HCT116 (cell line): ENCODE measurements around the gene GIMAP8.

ENCODE experiments used
- EZH2 ChIP-seq: fragments of 200-600 bp; sonication (generic); IDR thresholded peaks from 2 replicates; pipeline ENCODE4 v1.6.1; 2017; ENCODE audit warnings: antibody characterized with exemption, mixed run types
- EZH2phosphoT487 ChIP-seq: fragments of 200-600 bp; IDR thresholded peaks from 2 replicates; pipeline ENCODE4 v1.6.1; 2018; ENCODE audit warnings: antibody characterized with exemption, borderline replicate concordance
- POLR2A ChIP-seq: IDR thresholded peaks from 2 replicates; pipeline ENCODE4 v1.7.0; 2011; ENCODE audit warnings: borderline replicate concordance; ENCODE audit not compliant: insufficient read depth, insufficient read length; ENCODE audit errors: extremely low read depth
- POLR2AphosphoS5 ChIP-seq: IDR thresholded peaks from 2 replicates; pipeline ENCODE4 v1.6.1; 2011; ENCODE audit warnings: mild to moderate bottlenecking, low read depth, low read length, moderate library complexity
- ZFX ChIP-seq: fragments of 450-650 bp; IDR thresholded peaks from 2 replicates; pipeline ENCODE4 v1.6.1; 2017
- TF ChIP-seq, protein P1 (sequence below), 3 experiments: fragments of 200-600 bp in 1 of 3; sonication (generic) in 1 of 3; IDR thresholded peaks in 2 of 3; conservative IDR thresholded peaks in 1 of 3; 2 replicates each; pipeline ENCODE4 v1.5.1; 2012 to 2017; ENCODE audit warnings: low read depth in 2 of 3, low read length in 2 of 3, antibody characterized with exemption in 1 of 3, borderline replicate concordance in 1 of 3, control low read depth in 1 of 3, mild to moderate bottlenecking in 1 of 3, mixed read lengths in 1 of 3, mixed run types in 1 of 3, moderate library complexity in 1 of 3; ENCODE audit not compliant: insufficient read depth in 1 of 3
- TF ChIP-seq, protein P2 (sequence below): IDR thresholded peaks from 2 replicates; pipeline ENCODE4 v1.6.1; 2012; ENCODE audit warnings: low read depth
- TF ChIP-seq, protein P3 (sequence below): IDR thresholded peaks from 2 replicates; pipeline ENCODE4 v1.6.1; 2012

DNA sequence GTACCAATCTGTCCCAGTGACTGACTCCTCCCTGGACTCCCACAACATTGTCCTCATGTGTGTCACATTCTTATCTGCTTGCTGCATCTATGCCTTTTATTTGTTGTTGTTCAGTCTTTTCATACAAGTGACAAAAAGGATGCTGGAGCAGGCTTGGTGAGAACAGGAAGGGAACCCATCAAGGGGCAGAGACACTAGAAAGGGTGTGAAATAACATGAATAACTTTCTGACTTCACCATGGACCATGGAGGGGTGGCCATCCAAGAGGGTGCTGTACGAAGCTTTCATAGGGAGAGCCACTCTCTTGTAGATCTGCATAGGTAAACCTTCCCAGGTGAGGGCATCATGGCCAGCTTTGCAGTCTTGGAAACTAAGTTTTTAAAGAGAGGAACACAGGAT, 14.5 kb downstream of the GIMAP8 start:
- TF ChIP-seq EZH2 (no peak), POLR2AphosphoS5 (no peak), POLR2A (no peak), EZH2phosphoT487 (no peak), ZFX (no peak)
- TF ChIP-seq, protein P1, sequence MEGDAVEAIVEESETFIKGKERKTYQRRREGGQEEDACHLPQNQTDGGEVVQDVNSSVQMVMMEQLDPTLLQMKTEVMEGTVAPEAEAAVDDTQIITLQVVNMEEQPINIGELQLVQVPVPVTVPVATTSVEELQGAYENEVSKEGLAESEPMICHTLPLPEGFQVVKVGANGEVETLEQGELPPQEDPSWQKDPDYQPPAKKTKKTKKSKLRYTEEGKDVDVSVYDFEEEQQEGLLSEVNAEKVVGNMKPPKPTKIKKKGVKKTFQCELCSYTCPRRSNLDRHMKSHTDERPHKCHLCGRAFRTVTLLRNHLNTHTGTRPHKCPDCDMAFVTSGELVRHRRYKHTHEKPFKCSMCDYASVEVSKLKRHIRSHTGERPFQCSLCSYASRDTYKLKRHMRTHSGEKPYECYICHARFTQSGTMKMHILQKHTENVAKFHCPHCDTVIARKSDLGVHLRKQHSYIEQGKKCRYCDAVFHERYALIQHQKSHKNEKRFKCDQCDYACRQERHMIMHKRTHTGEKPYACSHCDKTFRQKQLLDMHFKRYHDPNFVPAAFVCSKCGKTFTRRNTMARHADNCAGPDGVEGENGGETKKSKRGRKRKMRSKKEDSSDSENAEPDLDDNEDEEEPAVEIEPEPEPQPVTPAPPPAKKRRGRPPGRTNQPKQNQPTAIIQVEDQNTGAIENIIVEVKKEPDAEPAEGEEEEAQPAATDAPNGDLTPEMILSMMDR (IDR thresholded peaks at IDR 0.05 in 2 of 3, conservative IDR thresholded peaks at IDR 0.05 in 1 of 3; ENCODE audit: borderline replicate concordance in 1 of 3, insufficient read depth in 1 of 3, low read depth in 2 of 3, low read length in 2 of 3), result no peak
- TF ChIP-seq, protein P2, sequence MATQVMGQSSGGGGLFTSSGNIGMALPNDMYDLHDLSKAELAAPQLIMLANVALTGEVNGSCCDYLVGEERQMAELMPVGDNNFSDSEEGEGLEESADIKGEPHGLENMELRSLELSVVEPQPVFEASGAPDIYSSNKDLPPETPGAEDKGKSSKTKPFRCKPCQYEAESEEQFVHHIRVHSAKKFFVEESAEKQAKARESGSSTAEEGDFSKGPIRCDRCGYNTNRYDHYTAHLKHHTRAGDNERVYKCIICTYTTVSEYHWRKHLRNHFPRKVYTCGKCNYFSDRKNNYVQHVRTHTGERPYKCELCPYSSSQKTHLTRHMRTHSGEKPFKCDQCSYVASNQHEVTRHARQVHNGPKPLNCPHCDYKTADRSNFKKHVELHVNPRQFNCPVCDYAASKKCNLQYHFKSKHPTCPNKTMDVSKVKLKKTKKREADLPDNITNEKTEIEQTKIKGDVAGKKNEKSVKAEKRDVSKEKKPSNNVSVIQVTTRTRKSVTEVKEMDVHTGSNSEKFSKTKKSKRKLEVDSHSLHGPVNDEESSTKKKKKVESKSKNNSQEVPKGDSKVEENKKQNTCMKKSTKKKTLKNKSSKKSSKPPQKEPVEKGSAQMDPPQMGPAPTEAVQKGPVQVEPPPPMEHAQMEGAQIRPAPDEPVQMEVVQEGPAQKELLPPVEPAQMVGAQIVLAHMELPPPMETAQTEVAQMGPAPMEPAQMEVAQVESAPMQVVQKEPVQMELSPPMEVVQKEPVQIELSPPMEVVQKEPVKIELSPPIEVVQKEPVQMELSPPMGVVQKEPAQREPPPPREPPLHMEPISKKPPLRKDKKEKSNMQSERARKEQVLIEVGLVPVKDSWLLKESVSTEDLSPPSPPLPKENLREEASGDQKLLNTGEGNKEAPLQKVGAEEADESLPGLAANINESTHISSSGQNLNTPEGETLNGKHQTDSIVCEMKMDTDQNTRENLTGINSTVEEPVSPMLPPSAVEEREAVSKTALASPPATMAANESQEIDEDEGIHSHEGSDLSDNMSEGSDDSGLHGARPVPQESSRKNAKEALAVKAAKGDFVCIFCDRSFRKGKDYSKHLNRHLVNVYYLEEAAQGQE, result no peak
- TF ChIP-seq, protein P3, sequence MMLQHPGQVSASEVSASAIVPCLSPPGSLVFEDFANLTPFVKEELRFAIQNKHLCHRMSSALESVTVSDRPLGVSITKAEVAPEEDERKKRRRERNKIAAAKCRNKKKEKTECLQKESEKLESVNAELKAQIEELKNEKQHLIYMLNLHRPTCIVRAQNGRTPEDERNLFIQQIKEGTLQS, result no peak
